Measurements from ENCODE around the gene SDC1.

SDC1 gene

DNA sequence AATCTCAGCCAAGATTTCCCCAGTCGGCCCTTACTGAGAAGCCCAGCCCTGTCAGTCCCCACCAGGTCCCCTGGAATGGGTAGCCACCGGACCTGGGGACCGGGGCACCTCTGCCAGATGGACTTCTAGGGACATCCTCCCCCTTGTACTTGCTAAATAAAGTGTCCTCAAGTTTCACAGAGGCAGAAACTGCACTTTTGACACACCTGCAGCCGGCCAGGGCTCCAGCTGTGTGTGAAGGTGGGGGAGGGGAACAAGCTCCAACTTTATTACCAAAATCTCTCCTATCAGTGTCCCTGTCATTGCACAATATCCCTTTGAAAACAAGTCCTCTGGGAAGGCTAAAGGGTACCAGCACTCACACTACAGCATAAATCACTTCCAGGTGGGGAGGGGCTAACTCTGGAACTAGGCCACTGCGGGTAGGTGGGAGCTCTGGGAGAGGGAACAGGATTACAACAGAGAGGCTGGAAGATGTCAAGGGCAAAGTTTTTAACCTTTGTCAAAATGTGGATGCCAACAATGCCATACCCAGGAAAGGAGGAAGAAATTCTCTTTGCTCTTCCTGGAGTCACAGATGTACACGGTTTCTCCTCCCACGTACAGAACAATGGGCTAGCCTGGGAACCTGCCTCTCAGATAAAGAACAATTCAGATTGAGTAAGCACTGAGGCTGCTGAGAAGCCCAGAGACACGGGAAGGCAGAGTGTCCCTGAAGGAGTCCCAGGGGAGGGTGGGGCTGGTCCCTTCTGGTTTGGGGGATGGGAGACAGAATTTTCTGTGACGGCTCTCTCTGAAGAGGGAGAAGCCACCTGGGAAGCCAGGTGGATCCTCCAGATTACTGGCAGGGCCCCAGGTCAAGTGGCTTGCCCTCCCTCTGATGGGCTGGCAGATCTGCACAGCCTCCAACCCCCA is 11.0 kb downstream of the SDC1 start:
- peak; percentile 62 for DNase-seq

DNA sequence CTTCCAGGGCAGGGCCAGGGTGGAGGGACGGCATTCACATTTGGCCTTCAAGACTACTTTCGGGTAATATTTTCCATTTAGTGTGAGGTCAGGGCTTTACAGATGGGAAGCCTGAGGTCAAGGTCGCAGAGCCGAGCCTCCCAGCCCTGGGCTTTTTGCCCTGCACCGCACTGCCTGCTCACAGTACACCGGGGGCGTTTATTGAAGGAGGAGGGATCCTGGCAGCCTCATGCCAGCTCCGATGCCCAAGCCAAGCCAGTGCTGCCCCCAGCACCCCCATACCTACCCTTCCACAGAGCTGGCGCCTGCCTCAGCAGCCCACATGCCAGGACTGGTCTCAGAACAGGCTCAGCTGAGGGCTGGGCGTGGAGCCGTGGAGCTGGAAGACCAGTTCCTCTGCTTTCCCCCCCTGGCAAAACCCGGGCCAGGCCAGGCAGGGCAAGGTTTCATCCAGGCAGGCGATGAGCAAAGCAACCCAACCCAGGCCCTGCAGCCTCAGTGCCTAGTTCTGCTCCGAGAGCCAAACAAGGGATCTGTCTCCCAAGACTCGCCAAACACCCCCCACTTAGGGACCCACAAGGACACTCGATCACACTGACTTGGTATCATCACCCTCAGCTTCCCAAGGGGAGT is 11.9 kb downstream of the SDC1 start:
- DNase-seq, result no peak

DNA sequence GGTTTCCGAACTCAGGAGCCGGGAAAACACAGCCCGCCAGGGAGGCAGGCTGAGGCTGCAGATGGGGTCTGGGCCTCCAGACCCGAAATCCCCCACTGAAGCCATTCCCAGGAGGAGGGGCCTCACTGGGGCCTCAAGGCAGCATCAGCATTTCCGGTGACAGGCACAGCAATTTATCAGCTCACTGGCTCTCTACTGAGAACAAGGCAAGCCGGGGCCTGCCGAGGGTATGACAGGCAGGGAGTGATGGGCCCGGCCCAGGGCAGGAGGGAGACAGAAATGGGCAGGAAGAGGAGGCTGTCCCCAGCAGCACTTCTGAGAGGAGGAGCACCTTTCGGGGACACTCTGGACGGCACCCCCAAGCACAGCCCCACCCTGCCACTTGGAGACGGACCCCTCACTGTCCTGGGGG is 12.5 kb downstream of the SDC1 start:
- no peak for DNase-seq

DNA sequence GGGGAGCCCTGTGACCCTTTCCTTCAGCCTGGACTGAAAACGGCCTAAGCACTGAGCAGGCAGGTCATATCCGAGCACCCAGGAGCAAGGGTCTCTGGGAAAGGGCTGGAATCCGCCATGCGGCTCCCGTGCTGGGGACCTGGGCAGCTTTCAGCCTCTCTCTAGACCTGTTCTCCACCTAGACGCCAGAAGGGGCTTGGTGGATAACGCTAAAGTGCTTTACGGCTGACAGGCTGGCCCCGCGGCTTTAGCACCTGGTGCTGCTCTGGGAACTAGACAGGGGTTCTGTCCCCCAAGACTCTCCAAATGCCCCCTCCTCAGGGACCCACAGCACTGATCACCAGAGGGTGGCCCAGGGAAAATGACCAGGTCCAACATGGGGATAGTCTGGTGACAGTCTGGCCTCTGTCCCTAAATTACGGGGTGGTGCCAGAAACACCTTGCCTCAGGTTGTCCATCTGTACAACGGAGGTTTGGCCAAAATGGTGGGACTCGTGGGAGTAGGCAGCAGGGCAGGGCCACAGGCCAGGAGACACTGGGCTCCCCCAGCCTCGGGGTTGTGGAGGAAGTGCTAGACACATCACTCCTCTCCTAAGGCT is 13.0 kb downstream of the SDC1 start:
- peak; percentile 39 for DNase-seq

DNA sequence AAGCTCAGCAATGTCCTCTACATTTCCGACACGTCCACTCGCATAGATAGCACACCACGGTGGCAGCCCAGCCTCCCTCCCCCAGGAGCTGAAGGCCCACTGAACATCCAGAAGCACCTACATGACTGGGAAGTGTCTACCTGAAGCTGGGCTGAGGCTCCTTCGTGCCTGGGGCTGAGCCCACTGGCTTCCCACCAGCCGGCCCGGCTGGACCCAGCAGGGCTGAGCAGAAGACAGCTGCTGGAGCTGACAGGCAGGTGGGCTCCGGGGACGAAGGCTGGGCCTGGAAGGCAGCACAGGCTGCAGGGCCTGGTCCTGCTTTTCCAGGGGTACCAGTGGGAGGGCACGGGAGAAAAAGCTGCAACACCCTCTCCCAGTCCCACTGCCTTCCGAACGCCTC is 13.5 kb downstream of the SDC1 start:
- DNase-seq, result no peak

DNA sequence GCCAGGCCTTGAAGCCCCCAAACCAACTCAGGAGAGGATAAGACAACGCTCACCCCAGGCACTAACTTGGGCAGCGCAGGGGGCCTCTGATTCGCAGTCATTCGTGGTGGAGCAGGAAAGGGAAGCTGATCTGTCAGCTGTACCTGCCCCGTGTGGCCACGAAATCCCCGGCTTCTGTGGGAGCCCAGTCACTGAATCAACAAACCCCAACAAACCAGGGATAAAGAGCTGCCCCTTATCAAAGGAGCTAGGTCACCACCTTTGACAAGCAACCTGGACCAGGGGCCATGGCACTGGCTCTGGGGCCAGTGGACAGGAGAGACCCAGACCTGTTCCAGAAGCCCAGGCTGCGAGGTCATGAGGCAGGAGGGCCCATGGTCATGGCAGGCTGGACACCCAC is 14.5 kb downstream of the SDC1 start:
- no peak for DNase-seq

DNA sequence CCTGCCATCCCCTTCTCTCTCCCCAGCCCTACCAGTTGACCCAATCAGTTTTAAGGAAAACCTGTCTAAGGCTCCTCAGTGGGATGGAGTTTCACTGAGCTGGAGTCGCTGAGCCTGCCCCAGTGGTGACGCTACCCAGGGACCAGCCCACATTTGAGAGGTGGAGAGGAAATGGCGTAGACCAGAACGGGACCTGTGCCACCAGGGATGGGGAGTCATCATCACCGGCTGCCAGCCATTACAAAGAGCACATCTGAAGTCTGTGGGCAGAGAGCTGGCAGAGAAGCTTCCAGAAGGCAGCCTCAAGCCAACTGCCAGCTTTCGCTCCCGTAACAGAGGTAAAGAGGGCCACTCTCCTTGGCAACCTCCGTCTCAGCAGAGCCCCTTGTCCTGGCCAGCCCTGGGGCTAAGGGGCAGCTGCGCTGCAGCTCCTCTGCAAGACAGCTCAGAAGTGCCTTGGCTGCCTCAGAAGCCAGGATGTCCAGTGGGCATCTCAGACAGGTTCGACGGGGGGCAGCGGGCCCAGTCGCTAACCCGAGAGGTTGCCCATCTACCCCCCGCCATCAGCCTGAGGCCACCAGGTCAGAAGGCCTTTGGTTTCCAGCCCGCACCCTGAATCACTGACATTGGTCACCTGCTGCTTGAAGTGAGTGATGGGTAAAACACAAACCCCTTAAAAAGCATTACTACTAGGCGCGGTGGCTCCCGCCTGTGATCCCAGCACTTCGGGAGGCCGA is 15.4 kb downstream of the SDC1 start:
- DNase-seq, result no peak

DNA sequence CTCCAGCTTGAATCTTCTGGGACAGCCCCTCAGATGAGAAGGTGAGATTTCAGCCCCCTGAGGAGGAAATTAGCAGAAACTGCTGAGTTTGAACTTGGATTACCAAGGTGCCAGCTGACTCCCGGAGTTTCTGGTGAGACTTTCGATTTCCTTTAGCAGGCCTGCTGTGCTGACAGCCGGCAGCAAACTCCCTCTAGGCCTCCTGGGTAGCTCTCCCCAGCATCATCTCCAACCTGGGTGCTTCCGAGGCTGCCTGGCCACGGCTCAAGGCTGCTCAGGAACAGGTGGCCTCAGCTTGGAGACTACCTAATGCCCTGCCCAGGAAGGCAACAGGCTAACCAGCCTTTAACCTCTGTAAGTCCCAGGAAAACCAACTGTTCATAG is 16.5 kb downstream of the SDC1 start:
- DNase-seq, result peak; percentile 24

DNA sequence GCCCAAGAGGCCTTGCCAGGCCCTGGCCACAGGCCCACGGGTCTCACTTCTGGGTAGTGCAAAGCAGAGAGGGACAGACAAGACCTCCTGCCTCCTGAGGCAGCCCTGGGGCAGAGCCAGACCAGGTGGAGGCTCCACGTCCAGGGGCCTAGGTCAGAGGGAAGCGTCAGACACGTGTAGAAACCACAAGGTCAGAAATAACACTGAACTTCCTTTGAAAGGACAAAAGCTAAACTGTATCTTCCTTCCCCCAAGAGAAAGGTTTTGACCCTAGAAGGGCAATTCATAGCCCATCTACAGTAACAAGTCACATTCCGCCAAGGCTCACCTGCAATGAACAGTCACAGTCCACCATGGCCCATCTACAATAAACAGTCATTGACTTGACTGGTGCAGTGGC is 17.9 kb downstream of the SDC1 start:
- DNase-seq, result no peak

DNA sequence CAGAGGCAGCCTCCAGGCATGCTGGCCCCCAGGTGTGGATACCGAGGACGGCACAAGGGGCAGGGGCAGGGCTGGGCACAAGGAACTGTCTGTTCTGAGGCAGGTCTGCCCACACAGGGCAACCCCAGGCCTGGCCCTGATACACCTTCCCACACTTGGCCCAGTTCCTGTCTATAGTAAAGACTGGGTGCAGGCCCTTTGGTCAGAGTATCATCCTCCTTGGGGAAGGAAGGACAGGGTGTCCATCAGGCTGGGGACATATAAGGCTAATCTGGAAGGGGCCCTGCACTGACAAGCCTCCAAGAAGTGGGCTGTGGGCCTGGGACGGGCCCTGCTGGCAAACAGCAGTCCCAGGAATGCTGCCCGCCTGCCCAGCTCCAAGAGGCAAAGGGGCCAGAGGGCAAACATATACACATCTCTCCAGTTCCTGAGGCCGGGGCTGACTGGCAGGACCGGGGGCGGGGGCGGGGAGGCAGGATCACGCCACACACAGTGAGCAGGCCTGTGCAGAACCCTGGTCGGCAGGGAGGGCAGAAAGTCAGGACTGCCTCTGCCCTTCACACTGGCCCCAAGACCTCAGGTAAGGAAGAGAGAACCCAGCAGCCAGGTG is 18.9 kb downstream of the SDC1 start:
- no peak for DNase-seq

DNA sequence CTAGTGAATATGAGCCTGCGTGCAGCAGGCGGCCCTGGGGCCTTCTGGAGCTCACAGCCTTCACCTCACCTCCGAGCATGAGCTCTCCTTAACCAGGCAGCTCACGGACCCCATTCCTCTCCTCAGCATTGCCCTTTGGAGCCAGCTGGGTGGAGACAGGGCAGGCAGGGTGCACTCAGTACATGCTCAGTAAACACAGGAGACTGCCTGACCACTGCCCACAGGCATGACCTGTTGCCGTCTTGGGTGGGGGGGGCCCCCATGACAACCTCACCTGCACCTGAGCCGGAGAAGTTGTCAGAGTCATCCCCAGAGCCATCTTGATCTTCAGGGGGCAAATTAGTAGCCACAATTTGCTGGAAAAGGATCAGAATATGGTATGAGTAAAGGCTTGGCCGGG is 19.9 kb downstream of the SDC1 start:
- no peak for DNase-seq

DNA sequence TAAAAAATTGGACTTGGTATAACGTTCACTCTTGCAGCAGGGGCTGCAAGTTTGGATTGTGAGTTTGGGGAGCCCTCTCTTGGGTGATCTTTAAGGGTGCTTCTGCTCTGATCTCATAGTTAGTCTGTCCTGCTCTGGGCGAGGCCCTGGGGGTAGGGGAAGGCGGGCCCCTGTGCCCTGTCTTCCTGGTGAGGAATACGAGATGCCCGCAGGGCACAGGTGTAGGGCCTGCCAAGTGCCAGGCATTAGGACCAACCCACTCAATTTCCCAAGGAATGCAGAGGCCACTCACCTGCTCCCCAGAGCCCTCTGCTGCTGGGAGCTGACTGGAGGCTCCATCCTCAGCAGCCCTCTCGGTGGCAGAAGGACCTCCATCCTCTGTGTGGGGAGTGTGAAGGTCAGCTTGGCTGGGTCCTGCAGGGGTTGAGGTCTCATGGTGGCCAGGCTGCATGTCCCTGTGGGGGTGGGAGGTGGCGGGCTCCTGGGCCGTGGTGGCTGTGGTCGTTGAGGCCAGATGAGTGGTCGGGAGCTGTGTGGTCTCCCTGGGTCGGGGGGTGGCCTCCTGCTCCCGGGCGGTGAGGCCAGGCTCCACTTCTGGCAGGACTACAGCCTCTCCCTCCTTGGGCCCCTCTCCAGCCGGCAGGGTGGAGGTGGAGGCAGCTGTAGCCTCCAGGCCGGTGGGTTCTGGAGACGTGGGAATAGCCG is 21.3 kb downstream of the SDC1 start:
- DNase-seq, result no peak

DNA sequence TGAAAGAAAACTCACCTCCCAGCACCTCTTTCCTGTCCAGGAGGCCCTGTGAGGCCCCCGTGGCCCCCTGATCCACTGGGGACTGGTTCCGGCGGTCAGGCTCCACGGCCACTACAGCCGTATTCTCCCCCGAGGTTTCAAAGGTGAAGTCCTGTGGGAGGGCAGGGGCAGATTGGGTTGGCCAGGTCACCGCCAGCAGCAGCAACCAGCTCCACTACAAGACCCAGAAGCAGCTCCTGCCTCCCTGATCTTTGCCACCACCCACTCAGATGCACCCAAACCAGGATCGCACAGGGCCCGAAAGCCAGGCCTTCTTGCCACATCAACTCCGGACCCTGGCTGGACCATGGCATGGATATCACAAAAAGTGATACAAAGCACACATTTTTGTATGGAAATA is 21.9 kb downstream of the SDC1 start:
- no peak for DNase-seq

DNA sequence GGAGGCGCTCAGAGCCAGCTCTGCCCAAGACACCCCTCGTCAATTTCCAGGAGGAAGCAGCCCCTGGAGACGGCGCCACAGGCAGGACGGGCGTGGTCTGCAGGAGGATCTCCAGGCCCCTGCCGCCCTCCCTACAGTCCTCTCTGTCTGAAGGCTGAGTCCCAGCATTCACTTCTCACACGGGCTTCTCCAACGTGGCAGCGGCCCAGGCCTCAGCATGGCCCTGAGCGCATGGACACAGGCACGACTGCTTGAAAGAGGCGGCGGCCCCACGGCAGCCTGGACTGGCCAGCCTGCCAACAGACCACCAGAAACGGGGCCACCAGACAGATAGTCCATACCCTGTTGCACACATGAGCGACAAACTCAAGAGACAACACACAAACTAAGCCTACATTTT is 23.3 kb downstream of the SDC1 start:
- no peak for DNase-seq

DNA sequence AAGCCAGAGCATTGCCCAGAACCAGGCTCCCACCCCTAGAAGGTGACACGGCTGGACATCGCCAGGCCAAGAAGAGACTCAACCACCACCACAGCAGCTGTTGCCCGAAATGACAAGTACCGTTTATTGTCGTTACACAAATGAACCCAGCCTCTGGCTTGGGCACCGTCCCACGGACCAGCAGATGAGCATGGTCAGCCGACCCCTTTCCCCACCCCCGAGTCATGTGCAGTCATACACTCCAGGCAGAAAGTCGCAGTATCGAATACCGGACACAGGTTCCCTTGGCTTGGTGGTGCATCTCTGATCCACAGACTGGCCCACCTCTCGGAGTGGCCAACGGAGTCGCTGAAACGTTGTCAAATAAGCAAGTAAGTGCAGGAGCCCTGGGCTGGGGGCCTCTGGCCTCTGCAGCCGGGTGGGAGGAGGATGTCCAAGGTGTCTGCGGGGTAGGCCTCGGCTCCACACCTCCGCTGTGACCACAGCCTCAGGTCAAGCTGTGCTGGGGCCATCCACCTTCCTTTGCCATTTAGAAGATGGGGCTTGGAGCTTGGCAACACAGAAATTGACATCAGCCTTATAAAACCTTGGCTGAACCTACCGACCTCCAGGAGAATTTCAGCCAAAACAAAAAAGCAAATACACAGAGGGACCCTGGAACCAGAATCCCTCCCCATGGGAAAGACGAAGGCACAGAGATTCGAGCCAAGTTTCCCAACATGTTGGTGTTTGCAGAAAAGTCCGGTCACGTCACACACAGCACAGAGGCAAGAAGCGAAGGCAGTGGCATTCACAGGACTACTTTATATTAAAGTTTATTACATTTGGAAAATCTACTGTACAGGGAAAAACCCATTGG is 24.0 kb downstream of the SDC1 start:
- no peak for DNase-seq

DNA sequence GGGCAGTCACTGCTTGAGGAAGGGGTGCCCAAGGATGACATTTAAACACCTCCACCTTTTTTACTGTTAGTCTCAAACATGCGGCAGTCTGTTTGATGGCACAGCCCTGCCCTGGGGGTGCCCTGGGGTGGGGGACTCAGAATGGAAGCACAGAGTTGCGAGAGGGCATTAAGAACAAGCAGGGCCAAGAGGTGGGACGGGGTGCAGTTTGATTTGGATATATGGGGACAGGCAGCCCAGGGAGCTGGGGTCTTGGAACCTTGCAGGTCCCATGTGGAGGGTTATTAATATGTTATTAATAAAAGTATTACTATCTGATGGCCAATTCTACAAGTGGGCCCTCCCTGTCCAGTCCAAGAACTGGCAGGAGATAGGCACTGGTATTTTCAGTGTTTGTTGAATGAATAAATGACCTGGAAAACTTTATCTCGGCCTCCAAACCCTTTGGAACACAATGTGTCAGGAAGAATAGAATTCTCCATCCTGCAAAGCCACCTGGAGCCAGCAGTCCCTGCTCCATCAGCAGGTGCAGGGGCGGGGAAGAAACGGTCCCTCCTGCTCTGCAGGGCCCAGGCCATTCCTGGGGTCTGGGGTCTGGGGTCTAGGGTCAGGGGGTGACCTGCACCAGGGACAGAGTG is 25.2 kb downstream of the SDC1 start:
- DNase-seq, result no peak

DNA sequence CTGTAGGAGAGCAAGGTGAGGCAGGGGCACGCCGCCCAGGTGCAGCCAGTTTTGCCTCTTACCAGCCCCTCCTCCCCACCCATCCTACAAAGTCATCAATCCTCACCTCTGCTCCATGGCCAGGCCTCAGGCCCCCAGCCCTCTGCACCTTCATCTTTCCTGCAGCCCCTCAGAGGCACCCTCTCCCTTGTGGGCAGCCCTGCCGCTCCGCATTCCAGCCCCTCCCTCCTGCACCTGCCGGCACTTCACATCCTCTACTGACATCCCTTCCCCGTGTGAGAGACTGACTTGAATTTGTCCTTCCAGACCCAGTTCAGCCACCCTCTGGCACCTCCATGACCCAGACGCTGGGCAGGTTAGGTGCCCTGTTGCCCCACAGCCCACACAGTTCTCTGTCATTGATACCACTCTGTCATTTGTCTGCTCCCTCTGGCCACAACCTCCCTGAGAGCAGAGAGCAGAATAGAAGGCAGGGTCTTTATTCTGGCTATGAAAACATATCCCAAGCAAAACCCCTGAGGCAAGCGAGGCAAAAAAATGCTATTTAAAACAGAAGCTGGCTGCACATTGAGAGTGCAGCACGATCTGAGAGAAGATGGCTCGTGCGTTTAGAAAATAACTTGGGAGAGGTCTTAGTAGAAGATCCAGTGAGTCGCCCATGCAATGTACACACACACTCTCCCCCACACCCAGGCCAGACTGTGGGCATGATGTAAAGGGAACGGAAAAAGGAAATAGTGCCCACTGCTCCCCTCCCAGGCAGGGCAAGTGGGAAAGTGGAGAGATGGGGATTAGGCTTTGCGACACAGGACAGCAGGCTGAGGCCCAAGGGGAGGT is 25.9 kb downstream of the SDC1 start:
- no peak for DNase-seq

DNA sequence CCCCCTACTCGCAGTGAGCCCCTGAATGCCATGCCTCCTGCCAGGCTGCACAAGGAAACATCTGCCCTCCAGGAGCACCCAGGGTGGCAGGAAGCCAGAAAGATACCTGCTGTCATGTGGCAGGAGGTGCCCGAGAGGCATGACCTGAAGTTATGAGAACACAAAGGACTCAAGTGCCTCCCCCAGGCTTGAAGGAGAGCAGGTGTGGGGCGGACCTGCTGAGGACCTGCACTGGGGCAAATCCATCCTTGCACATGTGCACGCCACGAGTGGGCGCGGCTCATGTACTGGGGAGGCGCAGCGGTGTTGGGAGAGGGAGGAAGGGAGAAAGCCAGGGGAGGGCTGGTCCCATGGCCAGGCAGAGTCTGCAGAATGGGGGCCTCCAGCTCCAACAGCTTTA is 26.9 kb downstream of the SDC1 start:
- DNase-seq, result no peak

DNA sequence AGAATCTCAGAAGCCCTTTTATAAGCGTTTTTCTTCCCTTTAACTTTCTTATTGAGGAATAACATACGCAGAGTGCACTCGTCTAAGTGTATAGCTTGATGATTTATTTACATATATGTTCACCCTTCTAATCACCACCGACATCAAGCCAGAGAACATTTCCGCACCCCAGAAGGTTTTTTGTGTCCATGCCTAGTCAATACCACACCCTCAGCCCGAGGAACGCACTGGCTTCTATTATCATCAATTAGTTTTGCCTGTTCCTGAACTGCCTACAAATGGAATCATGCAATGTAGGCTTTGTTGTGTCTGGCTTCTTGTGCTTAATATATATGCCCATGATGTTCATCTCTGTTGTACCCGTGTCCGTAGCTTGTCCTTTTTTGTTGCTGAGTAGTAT is 27.7 kb downstream of the SDC1 start:
- DNase-seq, result no peak

DNA sequence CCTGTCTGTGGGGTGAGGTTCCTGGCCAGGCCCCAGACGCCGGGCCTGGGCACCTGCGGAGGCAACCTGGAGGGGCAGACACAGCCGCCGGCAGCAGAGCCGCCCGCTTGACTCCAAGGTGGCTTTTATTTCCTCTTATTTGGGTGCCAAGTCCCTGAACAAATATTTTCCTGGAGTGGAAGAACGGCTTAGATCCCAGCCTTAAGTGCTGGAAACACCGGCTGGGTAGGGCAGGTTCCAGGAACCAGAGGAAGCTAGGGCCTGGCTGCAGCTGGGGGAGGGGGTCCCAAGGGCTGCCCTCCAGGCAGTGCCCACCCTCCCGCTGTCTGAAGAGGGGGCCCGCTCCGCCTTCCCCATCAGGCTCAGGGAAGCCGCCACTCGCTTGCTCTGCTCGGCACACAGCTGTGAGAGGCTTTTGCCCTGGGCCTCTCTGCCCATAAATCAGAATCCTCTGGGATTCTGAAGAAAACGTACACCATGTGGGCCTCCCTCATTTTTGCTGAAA is 28.2 kb downstream of the SDC1 start:
- DNase-seq, result no peak

Data from NCI-H82 (cell line).